SK-N-SH (cell line): ENCODE results near the gene MARVELD1.

Source experiments
- EP300 ChIP-seq, 2 experiments: IDR thresholded peaks; 2 replicates each; pipeline versions ENCODE4 v1.4.0 to v1.6.1; 2012; ENCODE audit warnings: borderline replicate concordance in 1 of 2, low read depth in 1 of 2, low read length in 1 of 2
- EZH2phosphoT487 ChIP-seq: fragments of 200-600 bp; sonication (generic); IDR thresholded peaks from 2 replicates; pipeline ENCODE4 v1.6.1; 2017; ENCODE audit warnings: low read depth, mixed run types, mild to moderate bottlenecking, antibody characterized with exemption, moderate library complexity, borderline replicate concordance
- JUND ChIP-seq: IDR thresholded peaks from 2 replicates; pipeline ENCODE4 v1.4.0; 2012
- MXI1 ChIP-seq: IDR thresholded peaks from 2 replicates; pipeline ENCODE4 v1.6.1; 2012; ENCODE audit warnings: mild to moderate bottlenecking, low read depth, low read length, improper control_type of control experiment
- NRF1 ChIP-seq: IDR thresholded peaks from 2 replicates; pipeline ENCODE4 v1.6.1; 2012; ENCODE audit warnings: low read depth, mild to moderate bottlenecking, low read length
- POLR2AphosphoS5 ChIP-seq: IDR thresholded peaks from 2 replicates; pipeline ENCODE4 v1.6.1; 2012; ENCODE audit warnings: low read depth, low read length
- RAD21 ChIP-seq: IDR thresholded peaks from 2 replicates; pipeline ENCODE4 v1.6.1; 2012; ENCODE audit warnings: mild to moderate bottlenecking, low read length
- RCOR1 ChIP-seq: fragments of 150-350 bp; IDR thresholded peaks from 2 replicates; pipeline ENCODE4 v1.6.1; 2017; ENCODE audit warnings: antibody characterized with exemption, low read length
- SIN3A ChIP-seq: IDR thresholded peaks from 2 replicates; pipeline ENCODE4 v1.6.1; 2012; ENCODE audit warnings: low read depth, mild to moderate bottlenecking, low read length, moderate library complexity, borderline replicate concordance
- SMC3 ChIP-seq: IDR thresholded peaks from 2 replicates; pipeline ENCODE4 v1.6.1; 2012; ENCODE audit warnings: low read depth, low read length, improper control_type of control experiment
- TAF1 ChIP-seq: IDR thresholded peaks from 2 replicates; pipeline ENCODE4 v1.6.1; 2012; ENCODE audit warnings: low read depth, mild to moderate bottlenecking, low read length, moderate library complexity, borderline replicate concordance
- TF ChIP-seq, protein P1 (sequence below): fragments of 200-600 bp; sonication (generic); IDR thresholded peaks from 2 replicates; pipeline ENCODE4 v1.6.1; 2017; ENCODE audit warnings: antibody characterized with exemption, mild to moderate bottlenecking, moderate library complexity
- TF ChIP-seq, protein P2 (sequence below): fragments of 150-350 bp; IDR thresholded peaks from 2 replicates; pipeline ENCODE4 v1.6.1; 2016; ENCODE audit warnings: mild to moderate bottlenecking, low read depth, low read length
- TF ChIP-seq, protein P3 (sequence below): IDR thresholded peaks from 2 replicates; pipeline ENCODE4 v1.6.1; 2012; ENCODE audit warnings: mild to moderate bottlenecking, low read depth, low read length, moderate library complexity

DNA sequence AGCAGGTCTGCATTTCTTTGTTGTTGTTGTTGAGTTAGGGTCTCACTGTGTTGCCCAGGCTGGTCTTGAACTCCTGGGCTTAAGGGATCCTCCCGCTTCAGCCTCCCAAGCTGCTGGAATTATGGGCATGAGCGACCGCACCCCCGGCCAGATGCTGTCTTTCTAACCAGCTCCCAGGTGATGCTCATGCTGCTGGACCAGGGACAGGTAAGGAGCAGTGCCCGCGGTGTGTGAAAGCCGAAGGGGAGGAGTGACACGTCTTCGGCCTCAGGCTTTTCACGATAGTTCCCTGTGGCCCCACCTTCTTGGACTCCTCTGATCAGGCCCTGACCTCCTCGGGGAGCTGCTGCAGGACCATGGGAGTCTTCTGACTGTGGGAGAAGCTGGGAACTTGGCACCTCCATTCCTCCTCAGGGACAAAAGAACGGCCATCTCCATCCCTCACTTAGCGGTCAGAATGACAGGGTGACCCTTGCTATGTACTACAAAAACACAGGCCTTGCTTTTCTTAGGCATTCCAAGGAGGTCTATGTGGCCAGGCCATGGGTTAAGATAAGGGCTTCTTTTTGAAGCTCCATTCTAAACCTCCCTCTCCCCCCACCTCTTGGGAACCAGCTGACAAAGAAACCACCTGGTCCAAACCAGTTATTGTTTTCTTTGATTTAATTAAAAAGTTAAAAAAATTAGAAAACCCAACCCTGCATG, 52.7 kb downstream of the MARVELD1 start:
- TF ChIP-seq MXI1 = no peak
- TF ChIP-seq SMC3 = no peak
- no peak for TF ChIP-seq TAF1
- TF ChIP-seq, protein P1, sequence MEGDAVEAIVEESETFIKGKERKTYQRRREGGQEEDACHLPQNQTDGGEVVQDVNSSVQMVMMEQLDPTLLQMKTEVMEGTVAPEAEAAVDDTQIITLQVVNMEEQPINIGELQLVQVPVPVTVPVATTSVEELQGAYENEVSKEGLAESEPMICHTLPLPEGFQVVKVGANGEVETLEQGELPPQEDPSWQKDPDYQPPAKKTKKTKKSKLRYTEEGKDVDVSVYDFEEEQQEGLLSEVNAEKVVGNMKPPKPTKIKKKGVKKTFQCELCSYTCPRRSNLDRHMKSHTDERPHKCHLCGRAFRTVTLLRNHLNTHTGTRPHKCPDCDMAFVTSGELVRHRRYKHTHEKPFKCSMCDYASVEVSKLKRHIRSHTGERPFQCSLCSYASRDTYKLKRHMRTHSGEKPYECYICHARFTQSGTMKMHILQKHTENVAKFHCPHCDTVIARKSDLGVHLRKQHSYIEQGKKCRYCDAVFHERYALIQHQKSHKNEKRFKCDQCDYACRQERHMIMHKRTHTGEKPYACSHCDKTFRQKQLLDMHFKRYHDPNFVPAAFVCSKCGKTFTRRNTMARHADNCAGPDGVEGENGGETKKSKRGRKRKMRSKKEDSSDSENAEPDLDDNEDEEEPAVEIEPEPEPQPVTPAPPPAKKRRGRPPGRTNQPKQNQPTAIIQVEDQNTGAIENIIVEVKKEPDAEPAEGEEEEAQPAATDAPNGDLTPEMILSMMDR = no peak
- TF ChIP-seq RAD21 = no peak
- TF ChIP-seq EP300 (IDR thresholded peaks at IDR 0.05; ENCODE audit: borderline replicate concordance in 1 of 2, low read depth in 1 of 2, low read length in 1 of 2) = no peak
- no peak for TF ChIP-seq EZH2phosphoT487
- no peak for TF ChIP-seq SIN3A
- no peak for TF ChIP-seq NRF1
- TF ChIP-seq POLR2AphosphoS5 = no peak
- TF ChIP-seq, protein P2, sequence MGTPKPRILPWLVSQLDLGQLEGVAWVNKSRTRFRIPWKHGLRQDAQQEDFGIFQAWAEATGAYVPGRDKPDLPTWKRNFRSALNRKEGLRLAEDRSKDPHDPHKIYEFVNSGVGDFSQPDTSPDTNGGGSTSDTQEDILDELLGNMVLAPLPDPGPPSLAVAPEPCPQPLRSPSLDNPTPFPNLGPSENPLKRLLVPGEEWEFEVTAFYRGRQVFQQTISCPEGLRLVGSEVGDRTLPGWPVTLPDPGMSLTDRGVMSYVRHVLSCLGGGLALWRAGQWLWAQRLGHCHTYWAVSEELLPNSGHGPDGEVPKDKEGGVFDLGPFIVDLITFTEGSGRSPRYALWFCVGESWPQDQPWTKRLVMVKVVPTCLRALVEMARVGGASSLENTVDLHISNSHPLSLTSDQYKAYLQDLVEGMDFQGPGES = no peak
- TF ChIP-seq RCOR1 = no peak
- TF ChIP-seq, protein P3, sequence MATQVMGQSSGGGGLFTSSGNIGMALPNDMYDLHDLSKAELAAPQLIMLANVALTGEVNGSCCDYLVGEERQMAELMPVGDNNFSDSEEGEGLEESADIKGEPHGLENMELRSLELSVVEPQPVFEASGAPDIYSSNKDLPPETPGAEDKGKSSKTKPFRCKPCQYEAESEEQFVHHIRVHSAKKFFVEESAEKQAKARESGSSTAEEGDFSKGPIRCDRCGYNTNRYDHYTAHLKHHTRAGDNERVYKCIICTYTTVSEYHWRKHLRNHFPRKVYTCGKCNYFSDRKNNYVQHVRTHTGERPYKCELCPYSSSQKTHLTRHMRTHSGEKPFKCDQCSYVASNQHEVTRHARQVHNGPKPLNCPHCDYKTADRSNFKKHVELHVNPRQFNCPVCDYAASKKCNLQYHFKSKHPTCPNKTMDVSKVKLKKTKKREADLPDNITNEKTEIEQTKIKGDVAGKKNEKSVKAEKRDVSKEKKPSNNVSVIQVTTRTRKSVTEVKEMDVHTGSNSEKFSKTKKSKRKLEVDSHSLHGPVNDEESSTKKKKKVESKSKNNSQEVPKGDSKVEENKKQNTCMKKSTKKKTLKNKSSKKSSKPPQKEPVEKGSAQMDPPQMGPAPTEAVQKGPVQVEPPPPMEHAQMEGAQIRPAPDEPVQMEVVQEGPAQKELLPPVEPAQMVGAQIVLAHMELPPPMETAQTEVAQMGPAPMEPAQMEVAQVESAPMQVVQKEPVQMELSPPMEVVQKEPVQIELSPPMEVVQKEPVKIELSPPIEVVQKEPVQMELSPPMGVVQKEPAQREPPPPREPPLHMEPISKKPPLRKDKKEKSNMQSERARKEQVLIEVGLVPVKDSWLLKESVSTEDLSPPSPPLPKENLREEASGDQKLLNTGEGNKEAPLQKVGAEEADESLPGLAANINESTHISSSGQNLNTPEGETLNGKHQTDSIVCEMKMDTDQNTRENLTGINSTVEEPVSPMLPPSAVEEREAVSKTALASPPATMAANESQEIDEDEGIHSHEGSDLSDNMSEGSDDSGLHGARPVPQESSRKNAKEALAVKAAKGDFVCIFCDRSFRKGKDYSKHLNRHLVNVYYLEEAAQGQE = no peak
- TF ChIP-seq JUND = no peak
